Heart left ventricle (tissue), 16 donors: ENCODE data around the gene WHAMM. TPM values are rescaled to one million over a fixed set of nuclear protein-coding genes. Genes with fewer than 3 reads are reported as not detected.

Source experiments
- ATAC-seq, 4 donors: fragments of 200-7000 bp; cut with Tn5 transposase; one replicate each; pipeline ENCODE4 v1.9.1; 2020 to 2022; ENCODE audit warnings: moderate library complexity in 4 of 4, mild to moderate bottlenecking in 3 of 4, moderate number of reproducible peaks in 1 of 4
- DNase-seq, 5 donors: peaks; one replicate each; pipeline ENCODE4 v3.0.0-alpha.2; 2020
- H3K27ac ChIP-seq, 12 donors: fragments of 200-600 bp; sonication (generic) in 4 of 12; one replicate each; pipeline versions ENCODE4 v1.5.0 to v1.8.0; 2016 to 2022; ENCODE audit warnings: mild to moderate bottlenecking in 2 of 12
- H3K27me3 ChIP-seq, 9 donors: fragments of 200-600 bp; sonication (generic) in 2 of 9; one replicate each; pipeline versions ENCODE4 v1.5.1 to v1.8.0; 2016 to 2022; ENCODE audit warnings: mild to moderate bottlenecking in 3 of 9
- H3K36me3 ChIP-seq, 9 donors: fragments of 200-600 bp; sonication (generic) in 2 of 9; one replicate each; pipeline versions ENCODE4 v1.5.0 to v1.8.0; 2018 to 2022; ENCODE audit warnings: mild to moderate bottlenecking in 2 of 9
- H3K4me1 ChIP-seq, 12 donors: fragments of 200-600 bp; sonication (generic) in 4 of 12; one replicate each; pipeline versions ENCODE4 v1.5.0 to v1.8.0; 2016 to 2022; ENCODE audit warnings: mild to moderate bottlenecking in 3 of 12
- H3K4me3 ChIP-seq, 12 donors: fragments of 200-600 bp; sonication (generic) in 4 of 12; one replicate each; pipeline versions ENCODE4 v1.5.0 to v1.8.0; 2017 to 2022; ENCODE audit warnings: mild to moderate bottlenecking in 9 of 12, moderate library complexity in 4 of 12
- H3K9me3 ChIP-seq, 12 donors: fragments of 200-600 bp; sonication (generic) in 4 of 12; one replicate each; pipeline versions ENCODE4 v1.5.0 to v1.8.0; 2016 to 2022; ENCODE audit warnings: mild to moderate bottlenecking in 1 of 12
- CTCF ChIP-seq, 12 donors: fragments of 200-600 bp; sonication (generic) in 4 of 12; IDR thresholded peaks; one replicate each; pipeline versions ENCODE4 v1.5.0 to v1.8.0; 2018 to 2022; ENCODE audit warnings: antibody characterized with exemption in 12 of 12, mild to moderate bottlenecking in 5 of 12
- POLR2A ChIP-seq, 2 donors: fragments of 450-650 bp; IDR thresholded peaks; one replicate each; pipeline ENCODE4 v1.6.1; 2017; ENCODE audit warnings: antibody characterized with exemption in 2 of 2, mild to moderate bottlenecking in 2 of 2, moderate library complexity in 2 of 2
- WGBS, 4 donors: extraction: QIAGEN DNeasy Blood & Tissue Kit in 2 of 4; methylation state at CpG; one replicate each; pipeline versions ENCODE4 v1.1.5 to v1.1.7; 2013 to 2018; 5-methylcytosine and 5-hydroxymethylcytosine counted together
- intact Hi-C, 10 donors: fragments of 100-400 bp; cut with DNase I; formaldehyde crosslinking; loops; one replicate each; pipeline versions ENCODE4 v1.11.1 to v1.14.2; 2022
- polyA plus RNA-seq, 2 donors: library from polyadenylated mRNA; stranded (reverse); fragments of 200-250 nt; gene quantifications; one replicate each; pipeline ENCODE4 v1.2.3, GENCODE V29; 2013
- total RNA-seq, 9 donors: library from RNA; depleted of rRNA in 2 of 9; stranded (reverse); fragments of >200 nt in 2 of 9; fragmentation: NEBNext Ultra II Directional in 3 of 9; extraction: Animal tissue kit (Norgen Biotek cat#: 25700) in 3 of 9; gene quantifications; one replicate each; pipeline versions ENCODE4 v1.1.0 to v1.2.4, GENCODE V29; 2016 to 2023
- donor health status: ischemic (EF 13 %, LVEDD 7.1; RV severe dilation, severe dysfunction).
- donor health status: healthy with polysubstance abuse.
- donor health status: DM: no; HTN: yes; CAD: no.
- donor health status: DM: no; HTN: no; CAD: no.
- donor health status: ischemic (EF 25% LVEDD 6.9; RV normal size, moderate dysfunction).
- donor health status: ischemic (EF 25% LVEDD 5.7; RV mildly dilated, moderate dysfunction).
- donor health status: healthy.
- donor health status: DM: yes; HTN: yes; CAD: no.
- donor health status: ischemic (EF 35%, LVEDD 5.7; RV mildly dilated, moderate dysfunction).
- donor health status: nonischemic (EF 11% LVEDD 7.7; RV severe dilation, severe dysfunction).
- donor health status: DM: yes; HTN: yes; CAD: no.
- donor health status: PGD.
- donor health status: ischemic (EF 29% LVEDD 5.4; RV normal size, mild dysfunction).
- donor health status: nonischemic (EF 23%, LVEDD 6.1; RV moderate dilation, normal function).

The WHAMM gene
- total and polyA plus RNA-seq, 11 donors = 2.8 to 9.1 (median 6.3) TPM

DNA sequence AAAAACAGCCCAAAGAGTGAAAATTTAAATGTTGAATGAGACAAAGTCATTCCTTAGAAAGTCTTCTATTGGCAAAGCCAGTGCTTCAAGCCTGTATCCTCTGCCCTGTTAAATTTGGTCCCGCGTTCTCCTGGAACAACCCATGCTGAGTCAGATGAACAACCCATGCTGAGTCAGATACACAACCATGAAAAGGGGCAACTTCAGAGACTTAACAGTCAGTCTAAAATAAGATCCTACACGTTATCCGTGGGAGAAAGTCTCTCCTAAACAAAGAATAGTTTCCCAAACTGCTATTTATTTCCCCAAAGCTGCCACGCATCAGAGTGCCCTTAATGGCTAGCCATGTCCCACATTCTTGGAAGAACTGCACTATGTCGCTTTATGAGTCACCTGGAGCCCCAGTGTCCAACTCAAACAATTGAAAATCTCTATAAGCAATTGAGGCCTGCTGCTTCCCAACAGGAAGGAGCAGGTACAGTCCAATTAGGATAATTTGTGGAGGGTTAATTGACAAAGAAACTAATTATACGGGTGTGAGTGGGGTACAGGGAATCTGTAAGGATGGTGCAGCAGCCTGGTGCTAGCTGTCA lies 66.1 kb downstream of the WHAMM start:
- TF ChIP-seq POLR2A (IDR thresholded peaks at IDR 0.05) (no peak), CTCF (IDR thresholded peaks at IDR 0.05) (no peak)
- intact Hi-C loops = loop anchor here in 2 of 10 donors (10.0 kb wide), 2 partner anchors 59 to 61 kb away; no protein-coding TSS in a partner anchor
- no peak overlapping the region for H3K27ac ChIP-seq
- peaks cover 0 to 26% (median 6%) of the 10 kb centered on the region in 12 donors for H3K4me1 ChIP-seq
- DNase-seq (no peak), ATAC-seq (no peak)
- H3K9me3 ChIP-seq = peaks cover 0 to 5% (median 0%) of the 10 kb centered on the region in 12 donors
- WGBS, 4 donors = 83 to 93% (median 90%) methylated on average over 7 of the region's 7 CpGs
- H3K4me3 ChIP-seq = no peak overlapping the region
- H3K27me3 ChIP-seq = no peaks in the 10 kb centered on the region
- H3K36me3 ChIP-seq = no peaks in the 10 kb centered on the region

DNA sequence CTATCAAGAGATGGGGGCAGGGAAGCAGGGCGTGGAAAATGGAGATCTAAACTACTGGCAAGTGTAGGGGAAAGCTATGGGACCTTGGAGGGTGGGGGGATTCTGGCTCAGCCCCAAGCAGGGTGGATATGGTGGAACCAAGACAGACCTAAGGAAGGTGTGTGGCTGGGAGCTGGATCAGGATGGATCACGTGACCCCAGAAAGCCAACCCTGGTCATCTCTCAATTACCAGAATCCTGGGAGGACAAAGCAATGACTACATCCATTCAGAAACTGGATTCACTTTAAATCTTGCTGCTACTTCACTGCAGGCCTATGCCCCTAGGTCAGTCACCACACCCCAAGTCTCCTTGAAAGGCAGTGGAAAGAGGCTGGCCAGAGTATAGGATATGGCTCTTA lies 68.4 kb downstream of the WHAMM start:
- intact Hi-C loops = loop anchor here in 2 of 10 donors (10.0 kb wide), 2 partner anchors 57 to 63 kb away; no protein-coding TSS in a partner anchor
- Histone ChIP-seq H3K4me3 (no peak overlapping the region), H3K36me3 (no peaks in the 10 kb centered on the region), H3K9me3 (no peaks in the 10 kb centered on the region), H3K27me3 (no peaks in the 10 kb centered on the region), H3K4me1 (peaks cover 0 to 10% (median 0%) of the 10 kb centered on the region in 12 donors), H3K27ac (no peak overlapping the region)
- DNase-seq = no peak
- WGBS, 4 donors = 60 to 81% (median 75%) methylated on average over 2 of the region's 2 CpGs
- ATAC-seq = no peak
- TF ChIP-seq POLR2A (IDR thresholded peaks at IDR 0.05) = no peak
- TF ChIP-seq CTCF (IDR thresholded peaks at IDR 0.05) = no peak

DNA sequence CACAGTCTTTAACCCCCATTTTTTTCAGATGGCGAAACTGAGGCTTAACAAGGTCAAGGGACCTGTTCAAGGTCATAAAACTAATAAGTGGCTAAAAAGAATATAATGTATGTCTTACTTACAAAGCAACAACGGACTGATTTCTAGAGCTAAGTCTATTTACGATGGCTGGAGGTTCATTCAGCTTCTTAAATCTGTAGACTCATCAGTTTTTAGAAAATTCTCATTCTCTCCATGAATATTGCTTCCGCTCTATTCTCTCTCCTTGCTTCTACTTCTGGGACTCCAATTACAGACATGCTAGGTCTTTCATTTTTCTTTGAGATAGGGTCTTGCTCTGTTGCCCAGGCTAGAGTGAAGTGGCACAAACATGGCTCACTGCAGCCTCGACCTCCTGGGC lies 68.9 kb downstream of the WHAMM start:
- no peak for DNase-seq
- H3K27ac ChIP-seq = no peak overlapping the region
- H3K4me1 ChIP-seq = peaks cover 0 to 5% (median 0%) of the 10 kb centered on the region in 12 donors
- no peaks in the 10 kb centered on the region for H3K27me3 ChIP-seq
- no peak for TF ChIP-seq POLR2A (IDR thresholded peaks at IDR 0.05)
- TF ChIP-seq CTCF (IDR thresholded peaks at IDR 0.05) = no peak
- H3K36me3 ChIP-seq = no peaks in the 10 kb centered on the region
- intact Hi-C loops = loop anchor here in 2 of 10 donors (10.0 kb wide), 2 partner anchors 56 to 64 kb away; no protein-coding TSS in a partner anchor
- 86 to 93% (median 89%) methylated on average over 5 of the region's 5 CpGs for WGBS, 4 donors
- H3K4me3 ChIP-seq = no peak overlapping the region
- ATAC-seq = no peak
- H3K9me3 ChIP-seq = no peaks in the 10 kb centered on the region

- Histone ChIP-seq H3K27ac (no peak overlapping the region), H3K4me3 (no peak overlapping the region), H3K27me3 (no peaks in the 10 kb centered on the region), H3K9me3 (no peaks in the 10 kb centered on the region), H3K36me3 (no peaks in the 10 kb centered on the region), H3K4me1 (no peaks in the 10 kb centered on the region)
- 72 to 76% (median 76%) methylated on average over 6 of the region's 6 CpGs for WGBS, 4 donors
- TF ChIP-seq POLR2A (IDR thresholded peaks at IDR 0.05) = no peak
- TF ChIP-seq CTCF (IDR thresholded peaks at IDR 0.05) = no peak
- DNase-seq (no peak), ATAC-seq (no peak)
- intact Hi-C loops = no loop called here
Measured at GRCh38 chr15:82880704-82881103, 71.3 kb downstream of the WHAMM start.
